Epithelial cell of prostate (primary cell): ENCODE data around the gene TNFRSF25.
"Not testable (repeated sequence)": the region's sequence is repeated elsewhere in the genome, so short reads cannot be mapped to it uniquely, and the experiment has no call there.

ENCODE experiments used
- DNase-seq: peaks from one replicate; pipeline ENCODE4 v3.0.0-alpha.2; 2011; ENCODE audit warnings: low read depth, low spot score
- H3K27ac ChIP-seq: fragments of 450-650 bp; 2 replicates; pipeline ENCODE4 v1.5.1; 2017; ENCODE audit warnings: mild to moderate bottlenecking

TNFRSF25 gene

DNA sequence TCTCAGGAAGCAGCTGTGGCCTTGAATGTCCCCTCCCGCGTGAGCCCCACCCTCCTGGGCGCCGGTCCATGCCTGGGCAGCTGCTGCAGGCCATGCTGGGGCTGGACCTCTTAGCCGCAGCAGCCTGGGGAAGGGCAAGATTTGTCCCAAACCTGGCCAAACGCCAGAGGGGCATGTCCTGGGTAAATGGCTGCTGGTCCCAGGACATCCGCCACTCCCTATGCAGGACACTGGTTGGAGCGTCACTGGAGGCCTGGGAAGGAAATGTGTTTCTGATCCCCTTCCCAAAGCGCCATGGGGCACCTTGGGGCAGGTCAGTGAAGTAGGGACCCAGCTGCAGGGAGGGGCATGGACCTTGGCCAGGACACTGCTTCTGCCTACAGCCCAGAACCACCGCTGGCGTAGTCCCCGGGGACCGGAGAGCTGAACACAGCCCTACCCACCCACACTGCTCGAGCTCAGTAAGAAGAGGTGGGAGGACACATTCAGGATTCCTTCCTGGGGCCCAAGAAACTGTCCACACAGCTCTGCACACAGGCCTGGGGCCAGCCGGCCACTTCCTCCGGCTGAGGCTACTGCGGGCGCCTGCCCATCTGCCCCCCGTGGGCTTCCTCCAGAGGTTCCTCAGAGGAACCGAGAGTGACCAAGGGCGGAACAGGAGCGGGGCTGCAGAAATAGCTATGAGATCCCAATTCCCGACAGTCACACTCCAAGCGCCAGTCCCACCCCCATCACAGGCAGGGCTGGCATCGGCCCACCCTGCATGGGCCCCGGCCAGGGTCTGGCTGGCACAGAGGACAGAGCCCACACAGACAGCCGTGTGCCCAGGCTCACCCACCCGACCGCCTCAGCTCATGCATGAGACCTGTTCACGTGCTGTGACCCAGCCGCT, 36.3 kb upstream of the TNFRSF25 start:
- DNase-seq, result no peak
- no peak overlapping the region for H3K27ac ChIP-seq

DNA sequence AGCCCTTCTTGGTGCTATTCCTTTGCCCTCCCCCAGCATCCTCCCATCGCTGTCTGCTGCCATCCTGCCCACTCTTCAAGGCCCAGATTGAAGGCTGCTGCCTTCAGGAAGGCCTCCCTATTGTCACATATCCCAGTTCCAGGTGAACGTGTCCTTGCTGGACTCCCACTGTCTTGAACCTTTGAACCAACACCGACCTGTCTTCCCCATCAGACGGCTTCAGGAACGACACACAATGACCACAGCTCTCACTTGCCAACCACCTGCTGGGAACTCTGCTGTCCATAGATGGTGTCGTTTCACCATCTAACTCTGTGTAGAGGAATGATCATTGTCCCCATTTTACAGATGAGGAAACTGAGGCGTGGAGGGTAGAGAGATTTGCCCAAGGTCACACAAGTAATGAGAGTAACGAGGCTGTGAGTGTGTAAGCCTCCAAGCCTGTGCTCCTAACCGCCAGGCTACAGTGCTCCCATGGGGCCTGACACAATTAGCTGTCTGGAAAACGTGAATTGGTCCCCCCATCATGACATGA, 35.4 kb upstream of the TNFRSF25 start:
- no peak for DNase-seq
- H3K27ac ChIP-seq, result no peak overlapping the region

DNA sequence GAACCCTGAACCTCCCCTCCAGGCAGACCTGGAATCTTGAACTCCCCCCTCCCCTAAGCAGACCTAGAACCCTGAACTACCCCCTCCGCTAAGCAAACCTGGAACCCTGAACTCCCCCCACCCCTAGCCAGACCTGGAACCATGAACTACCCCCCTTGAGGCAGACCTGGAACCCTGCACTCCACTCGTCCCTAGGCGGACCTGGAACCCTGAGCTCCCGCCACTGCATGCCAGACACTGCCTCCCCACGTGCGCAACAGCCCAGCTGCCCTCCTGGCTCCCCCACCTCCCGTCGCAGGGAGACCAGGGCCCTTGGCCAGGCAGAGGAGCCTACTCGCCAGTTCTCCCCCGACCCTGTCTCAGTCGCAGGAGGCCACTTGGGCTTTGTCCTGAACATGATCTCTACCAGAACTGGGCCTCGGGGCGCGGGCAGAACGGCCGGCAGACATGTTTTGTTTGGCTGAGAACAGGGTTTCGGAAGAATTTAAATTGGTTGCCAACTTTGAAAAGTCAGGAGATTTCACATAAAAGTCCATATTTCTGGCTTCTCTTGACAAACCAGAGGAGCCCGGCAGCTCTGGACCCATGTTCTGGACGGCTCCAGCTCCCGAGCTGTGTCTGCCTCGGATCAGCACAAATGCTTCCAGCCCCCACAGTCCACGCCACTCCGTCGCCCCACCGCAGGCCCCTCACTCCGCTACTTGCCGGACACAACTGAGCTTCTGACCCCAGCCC, 34.7 kb upstream of the TNFRSF25 start:
- DNase-seq, result no peak

DNA sequence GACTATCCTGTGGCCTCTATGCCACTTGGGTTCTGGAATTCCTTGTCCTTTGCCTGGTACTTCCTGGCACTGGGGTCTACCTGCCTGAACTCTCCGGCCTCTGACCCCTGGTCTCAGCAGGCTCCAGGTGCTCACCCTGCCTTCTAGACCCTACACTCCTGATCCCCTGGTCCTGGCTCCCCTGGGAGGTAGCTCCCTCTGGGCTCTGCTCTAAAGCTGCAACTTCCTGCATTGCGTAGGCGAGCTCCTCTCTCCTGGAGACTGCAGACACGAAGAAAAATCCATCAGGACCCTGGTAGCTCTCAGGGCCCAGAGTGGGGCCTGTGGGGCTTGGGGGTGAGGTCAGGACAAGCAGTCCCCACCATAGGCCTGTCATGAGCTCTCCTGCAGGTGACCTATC, 33.3 kb upstream of the TNFRSF25 start:
- H3K27ac ChIP-seq, result no peak overlapping the region
- DNase-seq, result no peak

More for the DNA sequence above, 34.7 kb upstream of the TNFRSF25 start:
- H3K27ac ChIP-seq, result no peak overlapping the region

DNA sequence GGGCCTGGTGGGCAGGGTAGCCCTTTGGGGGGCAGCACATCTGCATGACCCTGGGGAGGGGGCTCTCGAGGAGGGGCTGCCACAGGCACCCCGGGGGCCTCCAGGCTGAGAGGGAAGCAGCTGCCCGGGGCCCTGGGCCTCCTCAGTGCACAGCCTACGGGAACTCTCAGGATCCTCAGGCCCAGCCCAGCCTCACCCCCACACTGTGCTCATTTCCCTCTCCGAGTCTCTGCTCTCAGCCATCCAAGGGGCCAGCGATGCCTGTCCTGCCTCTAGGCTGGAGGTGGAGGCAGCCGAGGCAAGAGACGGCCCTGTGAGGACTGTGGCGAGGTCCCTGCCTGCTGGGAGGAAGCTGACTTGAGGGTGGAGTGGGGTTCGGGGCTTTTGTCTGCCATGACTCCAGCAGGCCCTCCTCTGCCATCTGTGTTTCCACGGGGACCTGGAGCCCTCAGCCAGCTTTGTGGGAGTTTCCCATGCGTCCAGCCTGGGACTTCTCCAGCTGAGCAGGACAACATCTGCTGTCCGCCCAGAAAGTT, 32.7 kb upstream of the TNFRSF25 start:
- H3K27ac ChIP-seq, result no peak overlapping the region
- DNase-seq, result no peak

DNA sequence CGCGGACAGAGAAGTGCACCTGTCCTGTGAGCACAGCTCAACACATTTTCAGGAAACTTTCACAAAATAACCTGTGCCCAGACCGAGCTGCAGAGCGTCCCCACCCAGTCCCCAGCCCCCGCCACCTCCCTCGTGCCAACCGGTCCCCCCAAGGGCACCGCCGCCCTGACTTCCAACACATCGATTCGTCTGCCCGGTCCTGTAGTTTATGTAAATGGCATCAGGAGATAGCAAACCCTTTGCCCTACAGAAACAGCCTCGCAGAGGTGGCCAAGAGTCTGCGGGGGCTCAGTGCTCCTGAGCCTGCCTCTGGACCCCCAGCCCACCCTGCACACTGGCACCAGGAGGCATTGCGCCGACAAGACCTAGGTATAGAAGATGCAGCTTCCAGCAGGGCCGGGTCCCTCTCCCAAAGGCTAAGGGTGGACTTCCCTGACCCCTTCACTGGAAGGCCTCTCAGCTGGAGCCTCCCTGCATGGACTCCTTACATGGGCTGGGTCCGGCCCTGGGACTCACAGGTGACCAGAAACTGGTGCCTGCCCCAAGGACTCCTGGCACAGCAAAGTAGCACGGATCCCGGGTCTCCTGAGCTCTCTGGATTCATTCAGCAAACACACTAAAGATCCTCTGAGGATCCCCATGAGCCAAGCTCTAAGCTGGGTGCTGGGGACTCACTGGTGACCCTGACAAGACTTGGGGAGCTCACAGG, 32.0 kb upstream of the TNFRSF25 start:
- DNase-seq, result no peak
- H3K27ac ChIP-seq, result peak overlapping the region; percentile 100

DNA sequence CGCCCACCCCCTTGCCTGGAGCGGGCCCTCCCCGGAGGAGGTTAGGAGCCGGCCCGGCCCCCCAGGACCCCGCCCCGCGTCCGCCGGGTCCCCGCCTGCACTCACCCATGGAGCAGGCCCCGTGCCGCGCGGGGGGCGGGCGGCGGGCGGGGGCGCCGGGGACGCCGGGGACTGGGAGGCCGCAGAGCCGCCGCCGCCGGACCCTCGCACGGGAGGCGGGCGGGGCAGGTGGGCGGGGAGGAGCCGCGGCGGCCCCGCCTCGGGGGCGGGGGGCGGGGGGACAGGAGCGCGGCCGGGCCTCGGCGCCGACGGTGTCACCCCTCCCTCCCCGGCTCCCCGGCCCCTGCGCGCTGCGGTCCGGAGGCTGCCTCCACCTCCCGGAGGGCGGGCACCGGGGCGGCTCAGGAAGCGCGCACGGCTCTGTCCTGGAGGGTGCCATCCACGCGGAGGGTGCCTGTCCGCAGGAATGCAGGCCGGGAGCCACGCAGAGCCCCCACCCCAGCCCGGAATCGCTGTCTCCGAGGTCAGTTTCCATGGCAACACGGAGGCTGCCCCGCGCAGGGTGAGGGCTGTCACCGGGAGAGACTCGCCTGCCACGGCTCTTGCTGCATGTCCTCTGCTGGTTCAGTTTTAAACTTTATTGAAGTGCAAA, 31.4 kb upstream of the TNFRSF25 start:
- peak overlapping the region; percentile 100 for H3K27ac ChIP-seq
- no peak for DNase-seq

DNA sequence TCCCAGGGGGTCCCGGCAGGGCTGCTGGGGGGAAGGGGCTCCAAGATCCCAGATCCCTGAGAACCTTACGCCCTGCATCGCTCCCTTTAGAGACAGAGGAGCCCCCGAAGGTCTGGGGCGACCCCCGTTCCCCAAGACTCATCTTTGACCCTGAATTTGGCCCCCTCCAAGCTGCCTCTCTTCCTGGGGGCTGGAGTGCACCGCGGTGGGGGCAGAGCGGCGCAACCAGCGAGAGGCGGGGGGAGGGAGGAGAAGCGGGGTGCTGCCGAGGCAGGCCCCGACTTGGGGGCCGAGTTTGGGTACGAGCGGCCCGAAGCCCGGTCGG, 30.9 kb upstream of the TNFRSF25 start:
- no peak for DNase-seq
- H3K27ac ChIP-seq, result peak overlapping the region; percentile 100

DNA sequence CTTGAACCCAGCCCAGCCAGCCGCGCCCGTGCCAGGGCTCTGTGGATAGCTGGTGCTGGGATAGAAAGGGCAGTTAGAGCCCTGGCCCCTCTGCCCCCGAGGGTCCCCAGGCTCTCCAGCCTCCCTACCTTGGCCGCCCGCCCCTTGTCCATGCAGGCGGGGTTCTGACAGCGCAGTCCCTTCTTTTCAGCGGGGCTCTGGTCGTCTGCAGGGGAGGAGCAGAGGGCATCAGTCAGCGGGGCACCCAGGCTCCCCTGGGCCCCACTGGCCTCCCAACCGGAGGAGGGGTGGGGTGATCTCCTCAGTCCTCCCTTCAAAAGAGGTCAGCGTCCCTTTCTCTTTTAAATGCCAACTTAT, 30.4 kb upstream of the TNFRSF25 start:
- no peak for DNase-seq
- H3K27ac ChIP-seq, result peak overlapping the region; percentile 100

DNA sequence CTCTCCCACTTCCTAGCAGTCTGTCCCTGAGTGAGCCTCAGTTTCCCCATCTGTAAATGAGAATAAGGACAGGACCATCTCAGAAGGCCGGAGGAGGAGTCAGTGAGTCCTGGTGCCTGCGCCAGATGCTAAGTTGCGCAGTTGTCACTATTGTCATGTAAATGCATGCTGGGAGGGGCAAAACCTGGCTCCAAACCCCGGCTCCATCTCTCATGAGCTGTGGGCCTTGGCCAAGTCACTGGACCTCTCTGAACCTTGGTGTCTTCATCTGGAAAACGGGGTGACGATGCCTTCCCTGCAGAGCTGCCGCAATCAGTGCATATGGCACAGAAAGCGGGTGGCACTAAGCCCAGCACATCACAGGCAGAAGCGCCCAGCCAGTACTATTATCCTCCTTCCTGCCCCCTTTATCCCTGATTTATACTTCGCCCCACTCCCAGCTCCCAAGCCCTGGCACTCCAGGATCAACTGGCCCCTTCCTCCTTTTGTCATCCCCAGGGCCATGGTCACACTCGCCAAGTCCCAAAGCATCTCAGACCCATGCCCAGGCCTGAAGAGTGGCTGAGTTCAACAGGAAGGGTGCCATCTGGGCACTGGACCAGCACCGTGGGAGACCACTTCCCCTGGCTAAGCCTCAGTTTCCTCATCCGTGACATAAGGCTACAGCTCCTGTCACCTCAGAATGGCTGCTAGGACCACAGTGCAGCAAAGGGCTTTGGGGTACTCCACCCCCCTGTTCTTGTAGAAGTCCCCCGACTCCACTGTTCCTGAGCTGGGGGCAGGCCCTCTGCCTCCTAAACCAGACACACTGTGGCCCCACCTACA, 29.8 kb upstream of the TNFRSF25 start:
- no peak for DNase-seq
- peak overlapping the region; percentile 100 for H3K27ac ChIP-seq

DNA sequence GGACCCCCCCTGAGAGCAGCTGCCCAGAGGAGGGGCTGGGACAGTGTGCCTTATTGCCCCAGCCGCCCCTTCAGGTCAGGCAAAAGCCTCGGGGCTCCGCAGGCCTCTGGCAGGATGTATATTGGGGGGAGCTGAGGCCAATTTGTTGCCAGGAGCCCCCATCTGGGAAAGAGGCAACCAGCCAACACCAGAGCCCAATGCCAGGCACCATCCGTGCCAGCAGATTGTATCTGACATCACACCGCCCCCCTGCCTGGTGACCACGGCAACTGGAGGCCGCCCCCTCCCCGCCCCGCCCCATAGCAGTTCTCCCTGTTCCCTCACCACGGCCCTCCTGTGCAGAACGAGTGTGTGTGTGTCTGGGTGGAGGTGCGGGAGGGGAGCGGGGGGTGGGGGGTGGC, 29.1 kb upstream of the TNFRSF25 start:
- H3K27ac ChIP-seq, result peak overlapping the region; percentile 100
- no peak for DNase-seq

DNA sequence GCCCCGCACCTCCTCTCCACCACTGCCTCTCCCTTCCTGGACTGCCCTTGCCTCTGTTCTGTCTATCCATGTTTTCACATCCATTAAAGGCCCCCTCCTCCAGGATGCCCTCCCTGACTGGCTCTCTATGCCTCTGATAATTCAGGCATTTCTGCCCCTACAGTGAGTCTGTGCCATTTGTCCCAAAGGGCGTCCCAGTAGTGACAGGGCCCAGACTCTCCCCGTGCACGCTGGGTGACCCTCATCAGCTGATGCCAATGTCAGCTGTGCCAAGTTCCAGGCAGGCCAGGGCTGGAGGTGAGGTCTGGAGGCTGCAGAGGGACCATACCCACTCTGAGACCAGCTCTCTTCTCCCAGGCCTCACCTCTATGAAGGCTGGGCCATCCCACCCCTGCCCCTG, 28.7 kb upstream of the TNFRSF25 start:
- no peak for DNase-seq
- H3K27ac ChIP-seq, result peak overlapping the region; percentile 100

DNA sequence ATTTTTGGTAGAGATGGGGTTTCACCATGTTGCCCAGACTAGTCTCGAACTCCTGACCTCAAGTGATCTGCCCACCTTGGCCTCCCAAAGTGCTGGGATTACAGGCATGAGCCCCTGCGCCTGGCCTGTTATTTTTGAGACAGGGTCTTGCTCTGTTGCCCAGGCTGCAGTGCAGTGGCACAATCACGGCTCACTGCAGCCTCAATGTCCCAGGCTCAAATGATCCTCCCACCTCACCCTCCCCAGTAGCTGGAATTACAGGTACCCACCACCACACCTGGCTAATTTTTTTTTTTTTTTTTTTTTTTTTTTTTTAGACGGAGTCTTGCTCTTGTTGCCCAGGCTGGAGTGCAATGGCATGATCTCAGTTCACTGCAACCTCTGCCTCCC, 27.9 kb upstream of the TNFRSF25 start:
- H3K27ac ChIP-seq, result peak overlapping the region; percentile 100
- DNase-seq, result not testable (repeated sequence)

DNA sequence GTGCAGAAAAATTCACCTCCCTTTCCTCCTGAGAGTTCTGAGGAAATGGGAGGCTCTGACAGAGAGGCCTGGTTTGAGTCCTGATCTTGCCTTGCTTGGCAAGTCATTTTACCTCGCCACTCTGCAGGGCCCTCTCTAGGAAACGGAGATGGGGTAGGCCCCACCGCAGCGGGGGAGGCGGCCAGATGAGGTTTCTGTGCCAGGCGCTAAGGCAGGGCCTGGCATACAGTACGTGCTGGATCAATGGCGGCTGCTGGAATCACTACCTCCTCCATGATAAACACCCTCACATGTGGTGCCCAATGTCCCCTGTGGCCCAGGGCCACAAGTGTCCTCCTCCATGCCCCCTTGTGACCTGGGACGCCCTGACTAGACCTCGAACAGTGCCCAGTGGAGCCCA, 26.0 kb upstream of the TNFRSF25 start:
- no peak for DNase-seq
- H3K27ac ChIP-seq, result peak overlapping the region; percentile 100

DNA sequence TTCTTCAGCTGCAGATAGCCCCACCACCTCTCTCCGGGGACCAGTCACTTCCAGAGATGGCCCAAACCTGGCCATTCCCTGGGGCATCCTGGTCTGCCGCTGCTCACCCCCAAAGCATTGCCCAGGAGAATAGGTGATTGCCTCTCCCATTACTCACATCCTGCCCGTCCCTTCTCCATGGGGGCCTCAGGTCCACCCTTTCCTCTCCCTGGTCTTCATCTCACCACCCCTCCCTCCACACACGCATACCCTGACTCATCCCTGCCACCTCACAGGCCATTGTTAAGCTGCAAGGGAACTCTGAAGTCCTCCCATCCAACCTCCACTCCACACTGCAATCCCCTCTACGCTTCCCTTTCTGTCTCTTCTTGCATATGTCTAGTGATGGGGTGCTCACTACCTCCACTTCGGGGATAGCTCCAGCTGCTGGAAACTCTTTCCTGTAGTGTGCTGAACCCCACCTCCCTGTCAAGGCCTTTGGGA, 25.5 kb upstream of the TNFRSF25 start, which contains the start of gene PLEKHG5:
TSS of gene PLEKHG5 (minus strand) at position 188 of the 483 bp plus-strand sequence. CDS start 14,096 bp downstream, outside the sequence.
- peak; percentile 92 for DNase-seq
- peak within 1 kb of the TSS; percentile 100 for H3K27ac ChIP-seq

DNA sequence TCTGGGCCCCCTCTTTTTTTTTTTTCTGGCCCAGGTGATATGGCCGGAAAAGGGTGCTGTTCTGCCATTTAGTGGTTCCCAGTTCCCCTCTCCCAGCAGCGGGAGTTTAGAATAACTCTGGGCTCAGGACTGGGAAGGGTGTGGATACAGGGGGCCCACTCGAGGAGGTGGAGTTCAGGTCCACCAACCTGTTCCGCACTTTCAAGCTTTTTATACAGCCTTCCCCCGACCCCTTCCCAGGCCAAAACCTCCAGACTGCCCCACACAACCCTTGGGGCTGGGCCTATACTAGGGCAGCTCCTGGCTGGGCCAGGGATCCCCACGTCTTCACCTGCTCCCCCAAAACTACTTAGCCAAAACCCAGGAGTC, 25.1 kb upstream of the TNFRSF25 start:
- H3K27ac ChIP-seq, result peak overlapping the region; percentile 100
- DNase-seq, result no peak

DNA sequence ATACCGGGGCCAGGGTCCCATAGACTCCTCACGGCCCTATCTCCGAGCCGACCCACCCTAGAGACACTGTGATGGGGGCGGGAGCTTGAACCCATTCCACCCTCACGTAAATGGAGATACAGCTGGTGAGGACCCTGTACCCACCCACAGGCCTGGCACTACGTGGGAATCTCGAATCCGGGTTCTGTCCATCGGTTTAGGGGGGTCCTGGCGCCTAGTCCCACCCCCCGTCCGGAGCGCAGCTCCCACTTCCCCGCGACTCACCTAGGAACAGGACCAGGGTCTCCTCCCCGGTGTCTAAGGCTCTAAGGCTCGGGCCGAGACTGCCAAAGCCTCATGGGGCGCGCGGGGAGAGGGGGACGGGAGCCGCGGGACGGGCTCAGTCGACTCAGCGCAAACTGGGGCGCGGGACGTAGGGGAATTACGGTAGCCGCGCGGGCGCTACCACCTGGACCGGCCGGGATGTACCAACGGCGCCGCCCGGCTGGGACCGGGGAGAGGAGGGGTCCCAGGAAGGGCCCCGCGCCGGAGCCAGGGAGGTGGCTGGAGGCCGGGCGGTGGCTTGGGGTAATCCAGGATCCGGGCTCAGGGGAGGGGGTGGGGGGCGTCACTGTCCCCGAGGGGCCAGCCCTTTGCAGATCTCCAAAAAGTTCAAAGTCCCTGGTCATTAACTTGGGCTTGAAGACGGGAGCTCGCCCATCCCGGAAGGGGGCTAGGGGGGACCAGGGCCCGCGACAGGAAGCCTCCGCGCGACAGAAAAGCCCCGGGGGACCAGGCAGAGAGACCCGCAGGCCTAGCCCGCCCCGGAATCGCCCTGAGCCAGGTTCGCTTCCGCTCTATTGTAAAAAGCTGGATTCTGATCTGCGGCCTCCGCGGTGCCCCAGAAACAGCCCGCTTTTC, 24.5 kb upstream of the TNFRSF25 start:
- peak overlapping the region; percentile 100 for H3K27ac ChIP-seq
- DNase-seq, result peak; percentile 40

DNA sequence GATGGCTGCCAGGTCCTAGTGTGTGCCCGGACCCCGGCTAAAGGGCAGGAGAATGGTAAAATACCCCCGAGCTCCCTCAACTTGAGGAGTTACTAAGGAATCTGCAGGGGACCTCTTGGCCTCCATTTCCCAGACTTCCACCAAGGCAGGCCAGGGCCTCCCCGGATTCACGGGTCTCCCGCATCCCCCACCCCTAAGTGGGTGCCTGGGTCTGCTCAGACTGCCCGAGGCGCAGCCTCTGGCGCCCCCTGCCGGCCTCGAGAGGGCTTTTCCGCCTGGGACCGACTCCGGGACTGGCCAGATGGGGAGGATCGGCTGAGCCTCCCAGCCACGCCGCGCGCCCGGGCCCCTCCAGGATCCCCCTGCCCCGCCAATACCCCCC, 23.8 kb upstream of the TNFRSF25 start:
- H3K27ac ChIP-seq, result peak overlapping the region; percentile 100
- peak; percentile 29 for DNase-seq
